ENCODE measurements around the gene BTD.
"Not testable (repeated sequence)": the region's sequence is repeated elsewhere in the genome, so short reads cannot be mapped to it uniquely, and the experiment has no call there.

Gene BTD

DNA sequence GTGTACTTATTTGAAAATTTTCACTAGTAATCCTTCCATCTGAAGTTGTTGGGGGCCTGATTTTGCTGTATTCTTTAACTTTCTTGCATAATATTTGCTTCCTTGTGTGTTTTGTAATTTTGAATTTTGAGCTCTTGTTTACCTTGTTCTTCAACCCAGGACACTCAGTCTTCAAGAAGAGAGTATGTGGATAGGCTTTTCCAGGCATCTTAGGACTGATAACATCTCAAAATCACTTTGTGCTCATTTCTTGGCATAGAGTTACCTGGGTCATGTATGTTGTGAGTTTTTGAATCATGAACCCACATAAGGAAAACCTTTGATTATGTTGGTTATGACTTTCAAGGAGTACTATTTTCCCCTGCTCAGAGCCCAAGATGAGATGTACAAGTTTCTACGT, 13.4 kb downstream of the BTD start:
- ATAC-seq, result no peak
- no peak for TF ChIP-seq ESRRG (CRISPR knock-in tag; IDR thresholded peaks at IDR 0.05)
- no peak for TF ChIP-seq RARB (CRISPR knock-in tag; IDR thresholded peaks at IDR 0.05)
- no peak for TF ChIP-seq ZNF70 (CRISPR knock-in tag; IDR thresholded peaks at IDR 0.05)
- no peak for TF ChIP-seq GLIS3 (CRISPR knock-in tag; IDR thresholded peaks at IDR 0.05)
- TF ChIP-seq OSR1 (CRISPR knock-in tag; IDR thresholded peaks at IDR 0.05), result no peak
- no peak for TF ChIP-seq ZNF565 (CRISPR knock-in tag; conservative IDR thresholded peaks at IDR 0.05; ENCODE audit: low read depth)
- no peak for TF ChIP-seq TCF4 (CRISPR knock-in tag; IDR thresholded peaks at IDR 0.05; ENCODE audit: borderline replicate concordance)

DNA sequence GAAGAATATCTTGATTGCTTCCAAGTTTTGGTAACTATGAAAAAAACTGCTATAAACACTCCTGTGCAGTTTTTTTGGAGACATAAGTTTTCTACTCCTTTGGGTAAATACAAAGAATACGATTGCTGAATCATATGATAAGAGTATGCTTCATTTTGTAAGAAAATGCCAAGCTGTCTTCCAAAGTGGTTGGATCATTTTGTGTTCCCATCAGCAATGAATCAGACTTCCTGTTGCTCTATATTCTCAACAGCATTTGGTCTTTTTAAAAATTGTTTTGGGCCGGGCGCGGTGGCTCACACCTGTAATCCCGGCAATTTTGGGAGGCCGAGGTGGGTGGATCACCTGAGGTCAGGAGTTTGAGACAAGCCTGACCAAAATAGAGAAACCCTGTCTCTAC, 14.5 kb downstream of the BTD start:
- no peak for ATAC-seq
- TF ChIP-seq TOX (CRISPR knock-in tag; IDR thresholded peaks at IDR 0.05; ENCODE audit: borderline replicate concordance), result no peak
- no peak for TF ChIP-seq ZNF565 (CRISPR knock-in tag; conservative IDR thresholded peaks at IDR 0.05; ENCODE audit: low read depth)

GRCh38 chr3:15619659-15620464, 18.3 kb downstream of the BTD start:
- not testable (repeated sequence) for ATAC-seq

- no peak for ATAC-seq
- no peak for TF ChIP-seq TCF4 (CRISPR knock-in tag; IDR thresholded peaks at IDR 0.05; ENCODE audit: borderline replicate concordance)
- TF ChIP-seq RARB (CRISPR knock-in tag; IDR thresholded peaks at IDR 0.05), result no peak
- TF ChIP-seq, protein P1, sequence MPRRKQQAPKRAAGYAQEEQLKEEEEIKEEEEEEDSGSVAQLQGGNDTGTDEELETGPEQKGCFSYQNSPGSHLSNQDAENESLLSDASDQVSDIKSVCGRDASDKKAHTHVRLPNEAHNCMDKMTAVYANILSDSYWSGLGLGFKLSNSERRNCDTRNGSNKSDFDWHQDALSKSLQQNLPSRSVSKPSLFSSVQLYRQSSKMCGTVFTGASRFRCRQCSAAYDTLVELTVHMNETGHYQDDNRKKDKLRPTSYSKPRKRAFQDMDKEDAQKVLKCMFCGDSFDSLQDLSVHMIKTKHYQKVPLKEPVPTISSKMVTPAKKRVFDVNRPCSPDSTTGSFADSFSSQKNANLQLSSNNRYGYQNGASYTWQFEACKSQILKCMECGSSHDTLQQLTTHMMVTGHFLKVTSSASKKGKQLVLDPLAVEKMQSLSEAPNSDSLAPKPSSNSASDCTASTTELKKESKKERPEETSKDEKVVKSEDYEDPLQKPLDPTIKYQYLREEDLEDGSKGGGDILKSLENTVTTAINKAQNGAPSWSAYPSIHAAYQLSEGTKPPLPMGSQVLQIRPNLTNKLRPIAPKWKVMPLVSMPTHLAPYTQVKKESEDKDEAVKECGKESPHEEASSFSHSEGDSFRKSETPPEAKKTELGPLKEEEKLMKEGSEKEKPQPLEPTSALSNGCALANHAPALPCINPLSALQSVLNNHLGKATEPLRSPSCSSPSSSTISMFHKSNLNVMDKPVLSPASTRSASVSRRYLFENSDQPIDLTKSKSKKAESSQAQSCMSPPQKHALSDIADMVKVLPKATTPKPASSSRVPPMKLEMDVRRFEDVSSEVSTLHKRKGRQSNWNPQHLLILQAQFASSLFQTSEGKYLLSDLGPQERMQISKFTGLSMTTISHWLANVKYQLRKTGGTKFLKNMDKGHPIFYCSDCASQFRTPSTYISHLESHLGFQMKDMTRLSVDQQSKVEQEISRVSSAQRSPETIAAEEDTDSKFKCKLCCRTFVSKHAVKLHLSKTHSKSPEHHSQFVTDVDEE (CRISPR knock-in tag; IDR thresholded peaks at IDR 0.05), result no peak
- no peak for TF ChIP-seq ZC3H10 (CRISPR knock-in tag; IDR thresholded peaks at IDR 0.05)
- TF ChIP-seq, protein P2, sequence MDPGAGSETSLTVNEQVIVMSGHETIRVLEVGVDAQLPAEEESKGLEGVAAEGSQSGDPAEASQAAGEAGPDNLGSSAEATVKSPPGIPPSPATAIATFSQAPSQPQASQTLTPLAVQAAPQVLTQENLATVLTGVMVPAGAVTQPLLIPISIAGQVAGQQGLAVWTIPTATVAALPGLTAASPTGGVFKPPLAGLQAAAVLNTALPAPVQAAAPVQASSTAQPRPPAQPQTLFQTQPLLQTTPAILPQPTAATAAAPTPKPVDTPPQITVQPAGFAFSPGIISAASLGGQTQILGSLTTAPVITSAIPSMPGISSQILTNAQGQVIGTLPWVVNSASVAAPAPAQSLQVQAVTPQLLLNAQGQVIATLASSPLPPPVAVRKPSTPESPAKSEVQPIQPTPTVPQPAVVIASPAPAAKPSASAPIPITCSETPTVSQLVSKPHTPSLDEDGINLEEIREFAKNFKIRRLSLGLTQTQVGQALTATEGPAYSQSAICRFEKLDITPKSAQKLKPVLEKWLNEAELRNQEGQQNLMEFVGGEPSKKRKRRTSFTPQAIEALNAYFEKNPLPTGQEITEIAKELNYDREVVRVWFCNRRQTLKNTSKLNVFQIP (CRISPR knock-in tag; IDR thresholded peaks at IDR 0.05; ENCODE audit: borderline replicate concordance, low read depth), result no peak
- TF ChIP-seq ZNF70 (CRISPR knock-in tag; IDR thresholded peaks at IDR 0.05), result no peak
Observed at GRCh38 chr3:15623535-15624440, 22.2 kb downstream of the BTD start.

DNA sequence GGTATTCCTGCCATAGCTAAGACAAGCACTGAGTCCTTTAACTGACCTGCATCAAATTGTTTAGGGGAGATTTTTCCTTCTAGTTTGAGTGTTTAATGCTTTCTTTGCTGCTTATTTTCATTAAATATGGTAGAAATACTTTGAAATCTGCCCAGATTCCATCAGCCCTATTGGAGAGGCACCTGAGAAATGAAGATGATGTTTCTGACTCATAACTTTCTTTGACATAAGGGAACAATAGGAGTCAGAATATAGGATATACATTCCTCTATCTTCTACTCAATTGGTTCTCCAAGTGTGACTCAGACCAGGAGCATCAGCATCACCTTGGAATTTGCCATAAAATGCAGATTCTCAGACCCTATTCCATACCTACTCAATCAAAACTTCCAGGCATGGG, 27.4 kb downstream of the BTD start:
- no peak for ATAC-seq
- TF ChIP-seq SNAI2 (CRISPR knock-in tag; IDR thresholded peaks at IDR 0.05) (no peak), ZNF565 (CRISPR knock-in tag; conservative IDR thresholded peaks at IDR 0.05; ENCODE audit: low read depth) (no peak), ISL1 (CRISPR knock-in tag; IDR thresholded peaks at IDR 0.05) (no peak), ZFP30 (CRISPR knock-in tag; IDR thresholded peaks at IDR 0.05) (no peak), ZFP3 (CRISPR knock-in tag; IDR thresholded peaks at IDR 0.05) (no peak), ESRRG (CRISPR knock-in tag; IDR thresholded peaks at IDR 0.05) (no peak), CREB5 (CRISPR knock-in tag; IDR thresholded peaks at IDR 0.05; ENCODE audit: low read depth) (no peak), TCF4 (CRISPR knock-in tag; IDR thresholded peaks at IDR 0.05; ENCODE audit: borderline replicate concordance) (no peak), ZNF70 (CRISPR knock-in tag; IDR thresholded peaks at IDR 0.05) (no peak), ZC3H10 (CRISPR knock-in tag; IDR thresholded peaks at IDR 0.05) (no peak), ZNF8 (CRISPR knock-in tag; IDR thresholded peaks at IDR 0.05) (no peak)
- TF ChIP-seq, protein P3, sequence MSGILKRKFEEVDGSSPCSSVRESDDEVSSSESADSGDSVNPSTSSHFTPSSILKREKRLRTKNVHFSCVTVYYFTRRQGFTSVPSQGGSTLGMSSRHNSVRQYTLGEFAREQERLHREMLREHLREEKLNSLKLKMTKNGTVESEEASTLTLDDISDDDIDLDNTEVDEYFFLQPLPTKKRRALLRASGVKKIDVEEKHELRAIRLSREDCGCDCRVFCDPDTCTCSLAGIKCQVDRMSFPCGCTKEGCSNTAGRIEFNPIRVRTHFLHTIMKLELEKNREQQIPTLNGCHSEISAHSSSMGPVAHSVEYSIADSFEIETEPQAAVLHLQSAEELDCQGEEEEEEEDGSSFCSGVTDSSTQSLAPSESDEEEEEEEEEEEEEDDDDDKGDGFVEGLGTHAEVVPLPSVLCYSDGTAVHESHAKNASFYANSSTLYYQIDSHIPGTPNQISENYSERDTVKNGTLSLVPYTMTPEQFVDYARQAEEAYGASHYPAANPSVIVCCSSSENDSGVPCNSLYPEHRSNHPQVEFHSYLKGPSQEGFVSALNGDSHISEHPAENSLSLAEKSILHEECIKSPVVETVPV (CRISPR knock-in tag; IDR thresholded peaks at IDR 0.05), result no peak
- TF ChIP-seq, protein P1 (CRISPR knock-in tag; IDR thresholded peaks at IDR 0.05), result no peak

Data from SK-N-SH treated with all-trans-retinoic acid at 6 μM for 48 hours (cell line).